Stimulated activated CD8-positive, alpha-beta memory T cell treated with anti-CD3 and anti-CD28 coated beads, Interleukin-7, amount 100 ng/mL, for 24 hours (primary cell): Measurements from ENCODE around the gene TMEM132D.
"Not testable (repeated sequence)": the region's sequence is repeated elsewhere in the genome, so short reads cannot be mapped to it uniquely, and the experiment has no call there.

Experiments used
- DNase-seq: peaks from one replicate; pipeline ENCODE4 v3.0.0-alpha.2; 2020; ENCODE audit warnings: low read depth

Gene TMEM132D

DNA sequence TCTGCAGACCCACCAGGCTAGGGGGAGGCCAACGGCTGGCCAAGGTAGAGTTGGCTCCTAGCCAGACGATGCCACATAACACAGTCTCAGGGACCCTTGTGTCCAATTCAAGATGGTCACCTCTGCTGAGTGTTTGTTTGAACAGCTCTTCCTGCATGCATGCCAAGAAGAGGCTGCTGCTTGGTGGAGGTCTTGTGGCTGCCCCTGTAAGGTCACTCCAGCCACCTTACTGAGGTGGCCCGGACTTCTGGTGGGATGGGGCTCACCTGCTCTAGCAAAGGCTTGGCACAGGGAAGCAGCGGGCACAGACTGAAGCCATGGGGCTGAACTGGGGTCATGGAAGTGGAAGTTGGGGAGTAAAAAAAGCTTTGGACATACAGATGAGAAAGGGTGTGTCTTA is 840.2 kb downstream of the TMEM132D start:
- no peak for DNase-seq

DNA sequence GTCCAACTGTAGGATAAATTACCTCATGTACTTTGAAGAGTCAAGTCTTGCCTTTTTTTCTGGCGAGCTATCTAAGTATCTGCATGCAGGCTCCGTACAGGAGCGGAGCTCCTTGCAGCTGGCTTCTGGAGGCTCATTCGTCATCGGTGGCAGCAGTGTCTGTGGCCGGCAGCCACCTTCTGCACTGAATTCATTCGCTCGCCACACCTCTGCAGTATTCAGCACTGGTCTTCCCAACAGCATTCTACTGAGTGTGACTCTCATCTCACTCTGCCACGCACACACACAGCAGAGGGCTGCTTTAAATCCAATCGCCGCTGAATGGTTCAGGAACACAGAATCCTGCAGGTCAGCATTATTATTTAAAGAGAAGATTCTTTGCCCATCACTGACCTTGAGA is 850.6 kb downstream of the TMEM132D start:
- DNase-seq: no peak

DNA sequence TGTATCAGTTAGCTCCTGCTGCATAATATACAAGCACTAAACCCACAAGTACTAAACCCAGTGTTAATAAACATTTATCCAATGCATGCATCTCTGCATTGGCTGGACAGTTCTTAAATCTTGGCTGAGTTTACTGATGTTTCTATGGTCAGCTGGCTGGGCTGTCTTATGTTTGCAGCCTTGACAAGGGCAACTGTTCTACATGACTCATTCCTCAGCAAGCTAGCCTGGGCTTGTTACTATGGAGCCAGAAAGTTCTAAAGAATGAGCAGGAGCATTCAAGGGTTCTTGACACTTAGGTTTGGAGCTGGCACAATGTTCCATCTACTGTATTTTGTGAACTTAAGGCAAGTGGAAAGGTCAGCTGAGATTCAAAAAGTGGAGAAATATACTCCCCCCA is 851.5 kb downstream of the TMEM132D start:
- DNase-seq: no peak

DNA sequence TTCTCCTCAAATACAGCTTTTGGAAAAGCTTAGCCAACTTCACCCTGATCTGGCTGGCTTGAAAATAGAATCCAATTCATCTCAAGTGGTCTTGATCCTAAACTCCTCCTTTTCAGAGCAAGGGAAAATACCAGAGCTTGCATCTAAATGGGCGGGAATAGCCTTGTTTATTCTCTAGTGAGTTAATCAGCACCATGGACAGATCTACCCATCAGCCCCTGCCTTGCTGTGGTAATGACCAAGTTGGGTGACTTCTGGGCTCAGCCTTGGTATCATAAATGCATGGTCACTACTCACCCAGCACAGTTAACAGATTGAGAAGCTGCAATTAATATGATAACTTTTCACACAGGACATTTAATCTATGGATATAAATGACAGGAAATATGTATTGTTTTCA is 853.9 kb downstream of the TMEM132D start:
- no peak for DNase-seq

DNA sequence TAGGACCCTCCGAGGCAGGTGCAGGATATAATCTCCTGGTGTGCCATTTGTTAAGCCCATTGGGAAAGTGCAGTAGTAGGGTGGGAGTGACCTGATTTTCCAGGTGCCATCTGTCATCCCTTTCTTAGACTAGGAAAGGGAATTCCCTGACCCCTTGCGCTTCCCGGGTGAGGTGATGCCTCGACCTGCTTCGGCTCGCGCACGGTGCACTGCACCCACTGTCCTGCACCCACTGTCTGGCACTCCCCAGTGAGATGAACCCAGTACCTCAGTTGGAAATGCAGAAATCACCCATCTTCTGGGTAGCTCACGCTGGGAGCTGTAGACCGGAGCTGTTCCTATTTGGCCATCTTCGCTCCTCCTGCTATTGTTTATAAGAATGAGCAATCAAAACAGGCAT is 860.5 kb downstream of the TMEM132D start:
- not testable (repeated sequence) for DNase-seq

DNA sequence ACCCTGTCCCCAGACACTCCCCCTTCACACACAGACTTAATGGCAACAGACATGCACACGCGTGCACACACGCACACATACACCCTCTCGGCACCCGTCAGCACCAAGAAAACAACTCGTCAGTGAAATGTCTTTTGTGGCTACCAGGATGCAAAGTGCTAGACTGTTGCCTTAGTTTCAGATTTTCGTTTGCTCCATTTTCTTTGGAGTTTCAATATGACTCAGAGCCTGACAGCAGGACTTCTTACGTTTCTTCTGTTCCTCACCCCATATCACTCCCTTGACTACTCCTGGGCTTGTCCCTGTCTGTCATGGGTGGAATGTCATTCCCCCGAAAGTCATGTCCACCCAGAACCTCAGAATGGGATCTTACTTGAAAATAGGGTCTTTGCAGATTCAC is 867.7 kb downstream of the TMEM132D start:
- DNase-seq: no peak

DNA sequence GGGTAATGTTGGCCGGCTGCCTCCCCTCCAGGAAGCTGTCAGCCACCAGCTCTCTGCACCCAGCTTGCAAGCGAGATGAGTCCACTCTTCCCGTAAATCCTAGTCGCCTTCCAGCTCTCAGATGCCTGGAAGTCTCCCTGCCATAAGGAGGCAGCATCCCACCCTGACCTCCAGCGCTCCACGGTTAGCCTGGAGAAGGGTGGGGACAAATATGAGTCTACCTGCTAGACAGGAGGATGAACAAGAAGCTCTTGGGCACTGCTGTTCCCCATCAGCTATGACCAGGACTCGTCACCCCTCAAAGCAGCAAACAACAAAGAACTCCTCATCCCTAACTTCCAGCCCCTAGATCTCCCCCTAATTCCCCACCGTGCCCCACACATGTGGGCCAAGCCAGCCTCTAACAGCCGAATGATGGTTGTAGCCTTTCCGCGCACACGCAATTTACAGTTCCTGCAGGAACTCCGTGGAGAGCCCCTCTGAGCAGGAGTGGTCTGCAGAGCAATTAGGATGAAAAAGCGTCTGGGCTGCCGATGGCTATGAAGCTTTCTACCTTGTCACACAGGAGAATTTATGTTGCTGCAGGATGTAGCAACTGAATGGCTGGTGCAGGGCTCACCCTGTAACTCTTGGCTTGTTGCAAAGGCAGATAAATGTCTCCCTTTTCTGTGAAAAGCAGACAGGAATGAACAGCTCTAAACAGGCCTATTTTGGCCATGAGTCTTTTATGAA is 869.1 kb downstream of the TMEM132D start:
- DNase-seq: no peak

DNA sequence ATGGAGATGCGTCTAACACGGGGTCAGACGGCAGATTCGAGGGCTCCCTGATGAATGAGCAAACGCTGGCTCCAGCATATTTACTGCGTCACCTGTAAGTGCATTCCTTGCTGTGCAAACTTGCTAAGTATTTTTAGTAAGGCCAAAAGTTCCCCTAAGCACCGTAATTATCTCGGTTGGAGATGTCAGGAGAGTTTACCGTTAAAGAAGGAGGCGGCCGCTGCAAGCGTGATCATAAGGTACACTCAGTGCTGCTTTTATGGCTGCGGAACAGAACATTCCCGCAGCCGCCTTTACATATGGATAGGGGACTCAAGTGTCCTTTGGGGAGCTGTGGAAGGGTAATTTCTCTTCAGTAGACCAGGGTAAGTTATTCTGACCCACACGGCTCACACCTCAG is 875.0 kb downstream of the TMEM132D start:
- DNase-seq: no peak

DNA sequence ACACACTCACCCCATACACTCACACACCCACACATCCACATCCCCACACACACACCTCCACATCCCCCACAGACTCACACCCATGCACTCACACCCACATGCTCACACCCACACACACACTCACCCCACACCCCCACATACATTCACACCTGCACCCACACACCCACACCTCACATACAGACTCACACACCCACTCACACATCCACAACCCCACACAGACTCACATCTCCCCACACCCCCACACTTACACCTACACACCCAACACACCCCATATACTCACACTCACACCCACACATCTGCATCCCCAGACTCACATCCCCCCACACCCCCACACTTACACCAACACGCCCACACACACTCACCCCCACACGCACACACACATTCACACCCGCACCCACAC is 878.8 kb downstream of the TMEM132D start:
- DNase-seq: no peak
